Measurements from ENCODE around the gene SLC6A8. TPM values are rescaled to one million over a fixed set of nuclear protein-coding genes. Genes with fewer than 3 reads are reported as not detected.

Gene SLC6A8
- total RNA-seq, 2 donors from 2014 or later = 16.8 to 16.9 TPM

DNA sequence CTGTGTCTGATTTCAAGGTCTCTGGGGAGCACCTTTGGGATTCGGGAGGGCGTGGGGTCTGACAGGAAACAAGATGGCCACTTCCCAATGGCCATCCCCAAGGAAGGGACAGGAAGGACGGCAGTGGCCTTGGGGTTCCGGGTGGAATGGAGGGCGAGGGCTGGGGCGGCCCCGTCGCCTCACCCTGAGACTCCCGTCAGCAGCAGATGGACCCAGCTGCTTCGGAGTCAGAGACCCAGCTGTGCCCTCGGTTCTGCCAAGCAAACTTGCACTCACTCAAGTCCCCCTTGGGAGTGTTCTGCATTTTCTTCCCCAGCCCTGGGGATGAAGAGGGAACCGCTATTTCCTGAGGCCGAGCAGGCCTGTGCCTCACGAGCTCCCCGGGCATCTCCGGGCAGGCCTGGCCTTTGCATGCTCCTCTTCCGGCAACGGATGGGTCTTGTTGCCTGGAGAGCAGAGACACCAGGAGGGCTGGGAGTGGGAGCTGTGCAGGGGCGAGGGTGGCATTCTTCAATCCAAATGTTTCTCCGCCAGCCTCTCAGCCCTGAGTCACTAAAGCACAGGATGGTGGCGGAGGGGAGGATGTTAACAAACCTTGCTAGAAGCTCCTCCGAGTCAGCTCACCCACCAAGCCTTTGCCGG lies 47.6 kb upstream of the SLC6A8 start:
- H3K36me3 ChIP-seq = no peaks in the 10 kb centered on the region
- H3K4me1 ChIP-seq (ENCODE audit: control insufficient read depth in 1 of 2, low read depth in 2 of 2) = peaks cover 0 to 12% of the 10 kb centered on the region in 2 donors
- no peak overlapping the region for H3K27ac ChIP-seq
- TF ChIP-seq, protein P1, sequence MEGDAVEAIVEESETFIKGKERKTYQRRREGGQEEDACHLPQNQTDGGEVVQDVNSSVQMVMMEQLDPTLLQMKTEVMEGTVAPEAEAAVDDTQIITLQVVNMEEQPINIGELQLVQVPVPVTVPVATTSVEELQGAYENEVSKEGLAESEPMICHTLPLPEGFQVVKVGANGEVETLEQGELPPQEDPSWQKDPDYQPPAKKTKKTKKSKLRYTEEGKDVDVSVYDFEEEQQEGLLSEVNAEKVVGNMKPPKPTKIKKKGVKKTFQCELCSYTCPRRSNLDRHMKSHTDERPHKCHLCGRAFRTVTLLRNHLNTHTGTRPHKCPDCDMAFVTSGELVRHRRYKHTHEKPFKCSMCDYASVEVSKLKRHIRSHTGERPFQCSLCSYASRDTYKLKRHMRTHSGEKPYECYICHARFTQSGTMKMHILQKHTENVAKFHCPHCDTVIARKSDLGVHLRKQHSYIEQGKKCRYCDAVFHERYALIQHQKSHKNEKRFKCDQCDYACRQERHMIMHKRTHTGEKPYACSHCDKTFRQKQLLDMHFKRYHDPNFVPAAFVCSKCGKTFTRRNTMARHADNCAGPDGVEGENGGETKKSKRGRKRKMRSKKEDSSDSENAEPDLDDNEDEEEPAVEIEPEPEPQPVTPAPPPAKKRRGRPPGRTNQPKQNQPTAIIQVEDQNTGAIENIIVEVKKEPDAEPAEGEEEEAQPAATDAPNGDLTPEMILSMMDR (IDR thresholded peaks at IDR 0.05) = no peak
- DNase-seq (ENCODE audit: low spot score) = no peak
- H3K27me3 ChIP-seq (replicated peaks; ENCODE audit: insufficient read depth) = no peaks in the 10 kb centered on the region
- no peak overlapping the region for H3K4me3 ChIP-seq
- ATAC-seq (ENCODE audit: insufficient number of reproducible peaks, low FRiP score, low read depth) = no peak
- H3K9me3 ChIP-seq = no peaks in the 10 kb centered on the region

DNA sequence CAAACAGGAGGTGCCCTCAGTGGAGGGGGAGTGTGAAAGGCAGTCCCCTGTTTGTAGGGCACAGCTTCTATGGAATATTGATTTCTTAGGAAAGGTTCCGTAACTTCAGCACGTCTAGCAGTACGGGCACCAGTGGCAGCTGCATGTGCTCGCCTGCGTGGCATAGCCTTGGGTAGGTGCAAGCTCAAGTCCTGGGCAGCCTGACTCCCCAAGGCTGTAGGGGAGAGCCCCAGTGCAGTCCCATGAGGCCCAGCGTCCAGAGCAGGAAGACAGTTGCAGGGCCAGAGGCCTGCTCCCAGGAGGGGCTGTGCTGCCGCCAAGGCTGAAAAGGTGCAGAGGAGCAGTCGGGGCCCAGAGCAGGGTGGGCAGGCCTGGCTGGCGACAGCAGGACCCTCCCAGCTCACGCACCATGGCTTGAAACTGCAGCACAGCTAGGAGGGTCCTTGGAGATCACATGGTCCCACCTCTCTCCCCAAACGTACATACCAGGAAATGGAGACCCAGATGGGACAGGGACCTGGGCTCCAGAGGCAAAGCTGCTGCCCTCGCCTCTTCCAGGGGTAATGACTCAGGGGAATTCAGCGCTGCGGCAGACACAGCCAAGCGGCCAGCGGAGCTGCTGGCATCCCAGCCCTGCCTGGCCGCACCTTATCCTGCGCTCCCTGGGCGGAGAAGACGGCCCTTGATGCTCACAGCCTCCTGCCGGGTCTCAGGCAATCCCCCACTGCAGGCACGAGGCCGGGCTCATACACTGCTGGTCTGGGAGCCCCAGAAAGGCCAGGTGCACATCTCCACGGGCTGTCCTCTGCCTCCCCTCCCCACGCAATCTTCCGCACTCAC lies 46.8 kb upstream of the SLC6A8 start:
- H3K4me3 ChIP-seq = no peak overlapping the region
- no peaks in the 10 kb centered on the region for H3K27me3 ChIP-seq (replicated peaks; ENCODE audit: insufficient read depth)
- no peaks in the 10 kb centered on the region for H3K36me3 ChIP-seq
- TF ChIP-seq, protein P1 (IDR thresholded peaks at IDR 0.05) = no peak
- no peaks in the 10 kb centered on the region for H3K9me3 ChIP-seq
- ATAC-seq (ENCODE audit: insufficient number of reproducible peaks, low FRiP score, low read depth) (no peak), DNase-seq (ENCODE audit: low spot score) (no peak)
- H3K4me1 ChIP-seq (ENCODE audit: control insufficient read depth in 1 of 2, low read depth in 2 of 2) = peaks cover 0 to 12% of the 10 kb centered on the region in 2 donors
- no peak overlapping the region for H3K27ac ChIP-seq

DNA sequence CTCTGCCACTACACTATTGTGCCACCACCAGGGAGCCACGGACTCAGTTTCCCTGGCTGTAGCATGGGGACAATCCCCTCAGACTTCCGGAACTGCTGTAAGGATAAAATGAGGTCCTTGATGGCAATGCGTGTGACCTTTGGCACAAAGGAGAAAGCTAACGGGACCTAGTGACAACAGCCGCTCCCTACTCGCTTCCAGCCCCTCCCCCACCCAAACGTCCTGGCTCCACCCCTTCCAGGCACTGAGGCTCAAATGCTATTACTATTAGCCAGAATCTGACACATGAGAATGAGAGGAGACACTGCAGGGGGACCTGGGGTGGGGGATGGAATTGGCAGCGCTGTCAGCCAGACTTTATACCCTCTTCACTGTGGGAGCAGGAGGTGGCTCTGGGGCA lies 46.1 kb upstream of the SLC6A8 start:
- H3K27me3 ChIP-seq (replicated peaks; ENCODE audit: insufficient read depth) = no peaks in the 10 kb centered on the region
- no peaks in the 10 kb centered on the region for H3K36me3 ChIP-seq
- TF ChIP-seq, protein P1 (IDR thresholded peaks at IDR 0.05) = no peak
- no peak overlapping the region for H3K27ac ChIP-seq
- H3K9me3 ChIP-seq = no peaks in the 10 kb centered on the region
- DNase-seq (ENCODE audit: low spot score) (no peak), ATAC-seq (ENCODE audit: insufficient number of reproducible peaks, low FRiP score, low read depth) (no peak)
- no peak overlapping the region for H3K4me3 ChIP-seq
- peaks cover 0 to 12% of the 10 kb centered on the region in 2 donors for H3K4me1 ChIP-seq (ENCODE audit: control insufficient read depth in 1 of 2, low read depth in 2 of 2)

DNA sequence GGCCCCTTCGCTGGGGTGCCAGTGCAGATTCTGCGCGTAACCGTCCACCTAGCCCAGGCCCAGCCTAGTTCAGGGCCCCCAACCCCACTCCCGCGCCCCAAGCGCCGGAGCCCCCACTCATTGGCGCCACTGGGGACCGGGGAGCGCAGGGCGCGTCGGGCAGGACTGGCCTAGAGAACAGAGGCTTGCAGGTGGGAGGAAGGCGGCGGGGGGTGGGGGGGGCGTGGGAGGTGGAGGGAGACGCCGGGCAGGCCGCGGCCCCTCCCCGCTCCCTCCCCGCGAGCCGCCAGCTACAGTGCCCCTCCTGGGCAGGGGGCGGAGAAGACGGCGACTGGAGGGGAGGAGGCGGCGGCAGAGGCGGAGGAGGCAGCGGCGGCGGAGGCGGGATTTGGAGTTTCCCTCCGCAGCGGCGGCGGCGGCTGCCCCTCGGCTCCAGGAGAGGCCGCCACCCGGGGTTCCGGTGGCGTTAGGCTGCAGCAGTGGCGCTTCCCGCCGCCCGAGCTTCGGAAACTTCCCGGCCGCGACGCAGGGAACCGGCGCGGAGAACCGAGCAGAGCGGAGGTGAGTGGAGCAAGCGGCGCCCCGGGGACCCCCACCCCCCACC lies 45.6 kb upstream of the SLC6A8 start:
- TF ChIP-seq, protein P1 (IDR thresholded peaks at IDR 0.05) = no peak
- DNase-seq (ENCODE audit: low spot score) (no peak), ATAC-seq (ENCODE audit: insufficient number of reproducible peaks, low FRiP score, low read depth) (no peak)
- Histone ChIP-seq H3K27me3 (replicated peaks; ENCODE audit: insufficient read depth) (no peaks in the 10 kb centered on the region), H3K4me3 (no peak overlapping the region), H3K4me1 (ENCODE audit: control insufficient read depth in 1 of 2, low read depth in 2 of 2) (peaks cover 0 to 14% of the 10 kb centered on the region in 2 donors), H3K27ac (no peak overlapping the region), H3K9me3 (no peaks in the 10 kb centered on the region), H3K36me3 (no peaks in the 10 kb centered on the region)

All from thoracic aorta (tissue), 2 donors.